CD4-positive, alpha-beta T cell treated with Interleukin-15 for 1 hour (primary cell): ENCODE data around the gene HEPACAM2.

Source experiments
- DNase-seq: peaks from one replicate; pipeline ENCODE4 v3.0.0-alpha.2; 2020

HEPACAM2 gene

GRCh38 chr7:93146472-93147141, 79.7 kb downstream of the HEPACAM2 start:
- DNase-seq: peak; percentile 18

- DNase-seq: no peak
These were observed 80.2 kb downstream of the HEPACAM2 start for GRCh38 chr7:93146036-93146435.

GRCh38 chr7:93145354-93145753, 80.9 kb downstream of the HEPACAM2 start:
- DNase-seq: no peak

- DNase-seq: no peak
These were observed 84.1 kb downstream of the HEPACAM2 start for GRCh38 chr7:93142127-93142526.

- DNase-seq: no peak
These were observed 85.6 kb downstream of the HEPACAM2 start for GRCh38 chr7:93140582-93141191.

- DNase-seq: no peak
These were observed 87.7 kb downstream of the HEPACAM2 start for GRCh38 chr7:93138576-93138975.
